Mesenchymal stem cell (in vitro differentiated cells and primary cell): ENCODE results near the gene TGM1.

Experiments
- DNase-seq: peaks from one replicate; pipeline ENCODE4 v3.0.0-alpha.2; 2013
- H2AFZ ChIP-seq: one replicate; pipeline ENCODE4 v1.6.1; 2013; ENCODE audit warnings: low read depth, mild to moderate bottlenecking, control low read depth, inconsistent platforms, low read length, moderate library complexity
- H2AK5ac ChIP-seq: 2 replicates; pipeline ENCODE4 v1.6.1; 2013; ENCODE audit warnings: low read length, moderate library complexity, mild to moderate bottlenecking, inconsistent platforms; ENCODE audit not compliant: severe bottlenecking
- H2BK120ac ChIP-seq: one replicate; pipeline ENCODE4 v1.6.1; 2013; ENCODE audit warnings: low read depth, mild to moderate bottlenecking, inconsistent platforms, low read length, moderate library complexity
- H2BK12ac ChIP-seq, 2 experiments: one replicate each; pipeline ENCODE4 v1.6.1; 2013; ENCODE audit warnings: inconsistent platforms in 2 of 2, low read length in 2 of 2, mild to moderate bottlenecking in 2 of 2, moderate library complexity in 2 of 2, control low read depth in 1 of 2
- H2BK15ac ChIP-seq: one replicate; pipeline ENCODE4 v1.6.1; 2013; ENCODE audit warnings: mild to moderate bottlenecking, low read depth, inconsistent platforms; ENCODE audit not compliant: poor library complexity, severe bottlenecking
- H2BK5ac ChIP-seq: 2 replicates; pipeline ENCODE4 v1.6.1; 2013; ENCODE audit warnings: low read depth, mild to moderate bottlenecking, low read length, control low read depth, inconsistent platforms; ENCODE audit not compliant: poor library complexity, severe bottlenecking
- H3K14ac ChIP-seq, 2 experiments: one replicate each; pipeline ENCODE4 v1.6.1; 2013; ENCODE audit warnings: inconsistent platforms in 2 of 2, low read length in 2 of 2, control low read depth in 1 of 2, mild to moderate bottlenecking in 1 of 2, moderate library complexity in 1 of 2
- H3K18ac ChIP-seq, 2 experiments: one replicate each; pipeline ENCODE4 v1.6.1; 2013; ENCODE audit warnings: inconsistent platforms in 2 of 2, low read length in 2 of 2, control low read depth in 1 of 2, low read depth in 1 of 2, mild to moderate bottlenecking in 1 of 2
- H3K23ac ChIP-seq, 2 experiments: one replicate each; pipeline ENCODE4 v1.6.1; 2013; ENCODE audit warnings: inconsistent platforms in 2 of 2, low read length in 2 of 2, mild to moderate bottlenecking in 2 of 2, moderate library complexity in 2 of 2, control low read depth in 1 of 2
- H3K27ac ChIP-seq: 2 replicates; pipeline ENCODE4 v1.5.1; 2013; ENCODE audit warnings: mild to moderate bottlenecking, moderate library complexity, low read length, control low read depth, inconsistent platforms; ENCODE audit not compliant: poor library complexity, severe bottlenecking
- H3K27me3 ChIP-seq, 2 experiments: 2 replicates each; pipeline versions ENCODE4 v1.6.1 to v1.7.0; 2013; ENCODE audit warnings: low read length in 2 of 2, mild to moderate bottlenecking in 2 of 2, moderate library complexity in 2 of 2, control low read depth in 1 of 2, inconsistent platforms in 1 of 2; ENCODE audit not compliant: control insufficient read depth in 1 of 2, insufficient read depth in 1 of 2
- H3K36me3 ChIP-seq, 2 experiments: 2 replicates each; pipeline versions ENCODE4 v1.6.1 to v1.7.0; 2013; ENCODE audit warnings: low read length in 2 of 2, control low read depth in 1 of 2, inconsistent platforms in 1 of 2, low read depth in 1 of 2, mild to moderate bottlenecking in 1 of 2; ENCODE audit not compliant: insufficient read depth in 2 of 2, control insufficient read depth in 1 of 2
- H3K4ac ChIP-seq, 2 experiments: one replicate each; pipeline ENCODE4 v1.6.1; 2013; ENCODE audit warnings: inconsistent platforms in 2 of 2, low read length in 2 of 2, mild to moderate bottlenecking in 2 of 2, moderate library complexity in 2 of 2, control low read depth in 1 of 2, low read depth in 1 of 2
- H3K4me1 ChIP-seq: 2 replicates; pipeline ENCODE4 v1.6.1; 2013; ENCODE audit warnings: low read depth, low read length, control low read depth; ENCODE audit not compliant: control insufficient read depth, insufficient read depth
- H3K4me2 ChIP-seq: 2 replicates; pipeline ENCODE4 v1.6.1; 2013; ENCODE audit warnings: low read length, mild to moderate bottlenecking, inconsistent platforms; ENCODE audit not compliant: poor library complexity, severe bottlenecking
- H3K4me3 ChIP-seq, 2 experiments: 2 replicates each; pipeline versions ENCODE4 v1.5.1 to v1.7.0; 2013; ENCODE audit warnings: low read length in 2 of 2, mild to moderate bottlenecking in 2 of 2, control low read depth in 1 of 2, low read depth in 1 of 2; ENCODE audit not compliant: insufficient read depth in 1 of 2
- H3K79me1 ChIP-seq: replicated peaks from 2 replicates; pipeline ENCODE4 v1.6.1; 2013; ENCODE audit warnings: mild to moderate bottlenecking, control low read depth, low read length, inconsistent platforms; ENCODE audit not compliant: poor library complexity, severe bottlenecking
- H3K9ac ChIP-seq: 2 replicates; pipeline ENCODE4 v1.7.0; 2013; ENCODE audit warnings: mild to moderate bottlenecking, low read length, moderate library complexity
- H3K9me3 ChIP-seq: 2 replicates; pipeline ENCODE4 v1.7.0; 2013; ENCODE audit warnings: mild to moderate bottlenecking, low read length; ENCODE audit not compliant: control insufficient read depth
- H4K8ac ChIP-seq: one replicate; pipeline ENCODE4 v1.6.1; 2013; ENCODE audit warnings: inconsistent platforms, mild to moderate bottlenecking, low read length, moderate library complexity
- H4K91ac ChIP-seq: one replicate; pipeline ENCODE4 v1.6.1; 2013; ENCODE audit warnings: mild to moderate bottlenecking, low read length, inconsistent platforms
- WGBS: methylation state at CpG from one replicate; pipeline ENCODE4 v1.1.7; 2013; ENCODE audit warnings: mixed read lengths; 5-methylcytosine and 5-hydroxymethylcytosine counted together

TGM1 gene

GRCh38 chr14:24258119-24258518 lies 4.9 kb downstream of the TGM1 start:
- Histone ChIP-seq H3K79me1 (no peaks in the 10 kb centered on the region), H3K27me3 (no peaks in the 10 kb centered on the region), H2BK120ac (no peak overlapping the region), H3K9ac (no peak overlapping the region), H3K14ac (no peak overlapping the region), H3K4ac (no peak overlapping the region), H3K4me3 (no peak overlapping the region), H3K4me2 (no peak overlapping the region), H2BK15ac (no peak overlapping the region), H3K9me3 (no peaks in the 10 kb centered on the region), H3K4me1 (peaks cover 4% of the 10 kb centered on the region), H2BK12ac (no peak overlapping the region), H4K91ac (no peak overlapping the region), H3K23ac (no peak overlapping the region), H2AK5ac (no peak overlapping the region), H2AFZ (no peak overlapping the region), H2BK5ac (no peak overlapping the region), H3K27ac (no peak overlapping the region), H4K8ac (no peak overlapping the region), H3K18ac (no peak overlapping the region), H3K36me3 (peaks cover 18 to 42% of the 10 kb centered on the region in 2 experiments)
- DNase-seq = no peak
- 90% methylated on average over 9 of the region's 9 CpGs for WGBS

DNA sequence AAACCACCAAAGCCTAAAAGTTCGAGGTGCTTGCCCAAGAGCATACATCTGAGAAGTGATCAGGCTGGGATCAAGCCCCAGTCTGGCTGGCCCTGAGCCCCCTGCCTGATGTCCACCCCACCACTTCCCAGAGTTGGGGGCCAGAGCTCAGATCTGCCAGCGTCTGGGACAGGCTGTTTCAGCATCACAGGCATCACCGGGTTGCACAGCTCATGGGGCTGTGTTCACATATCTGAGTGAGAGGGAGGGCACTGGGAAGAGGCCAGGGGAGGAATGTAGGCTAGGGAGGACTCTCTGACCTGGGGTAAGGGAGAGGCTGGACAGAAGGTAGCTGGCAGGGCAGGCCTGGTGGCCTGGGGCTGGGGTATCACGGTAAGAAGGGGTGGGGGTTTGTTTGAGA lies 6.0 kb downstream of the TGM1 start:
- Histone ChIP-seq H3K27ac (no peak overlapping the region), H3K4me2 (no peak overlapping the region), H3K36me3 (peaks cover 18 to 42% of the 10 kb centered on the region in 2 experiments), H2BK120ac (no peak overlapping the region), H3K18ac (no peak overlapping the region), H4K91ac (no peak overlapping the region), H3K4me3 (no peak overlapping the region), H3K4ac (no peak overlapping the region), H3K27me3 (no peaks in the 10 kb centered on the region), H3K23ac (no peak overlapping the region), H2BK15ac (no peak overlapping the region), H2AFZ (no peak overlapping the region), H3K9me3 (no peaks in the 10 kb centered on the region), H3K79me1 (no peaks in the 10 kb centered on the region), H4K8ac (no peak overlapping the region), H3K9ac (no peak overlapping the region), H2AK5ac (no peak overlapping the region), H2BK12ac (no peak overlapping the region), H3K4me1 (peaks cover 12% of the 10 kb centered on the region), H2BK5ac (no peak overlapping the region), H3K14ac (no peak overlapping the region)
- no peak for DNase-seq
- 81% methylated on average over 4 of the region's 4 CpGs for WGBS

GRCh38 chr14:24255931-24256711 lies 6.9 kb downstream of the TGM1 start:
- no peaks in the 10 kb centered on the region for H3K79me1 ChIP-seq
- no peak overlapping the region for H2BK15ac ChIP-seq
- no peak overlapping the region for H4K8ac ChIP-seq
- no peak overlapping the region for H3K4ac ChIP-seq
- H3K36me3 ChIP-seq = peaks cover 18 to 38% of the 10 kb centered on the region in 2 experiments
- no peak overlapping the region for H4K91ac ChIP-seq
- peaks cover 12% of the 10 kb centered on the region for H3K4me1 ChIP-seq
- no peak overlapping the region for H2BK5ac ChIP-seq
- no peak overlapping the region for H3K18ac ChIP-seq
- H3K14ac ChIP-seq = no peak overlapping the region
- WGBS = 94% methylated on average over 12 of the region's 12 CpGs
- no peak overlapping the region for H3K9ac ChIP-seq
- H2AFZ ChIP-seq = no peak overlapping the region
- no peak overlapping the region for H3K27ac ChIP-seq
- H3K4me3 ChIP-seq = no peak overlapping the region
- no peak overlapping the region for H3K23ac ChIP-seq
- H3K9me3 ChIP-seq = no peaks in the 10 kb centered on the region
- H2AK5ac ChIP-seq = no peak overlapping the region
- H3K4me2 ChIP-seq = no peak overlapping the region
- H3K27me3 ChIP-seq = no peaks in the 10 kb centered on the region
- no peak overlapping the region for H2BK12ac ChIP-seq
- no peak overlapping the region for H2BK120ac ChIP-seq
- DNase-seq = no peak

- Histone ChIP-seq H2BK5ac (no peak overlapping the region), H3K27ac (no peak overlapping the region), H3K14ac (no peak overlapping the region), H3K9me3 (no peaks in the 10 kb centered on the region), H3K36me3 (peaks cover 18 to 34% of the 10 kb centered on the region in 2 experiments), H3K4me2 (no peak overlapping the region), H3K79me1 (no peaks in the 10 kb centered on the region), H2BK12ac (no peak overlapping the region), H3K23ac (no peak overlapping the region), H3K9ac (no peak overlapping the region), H3K27me3 (no peaks in the 10 kb centered on the region), H3K18ac (no peak overlapping the region), H3K4ac (no peak overlapping the region), H2AK5ac (no peak overlapping the region), H4K91ac (no peak overlapping the region), H3K4me1 (peaks cover 12% of the 10 kb centered on the region), H2AFZ (no peak overlapping the region), H3K4me3 (no peak overlapping the region), H2BK120ac (no peak overlapping the region), H4K8ac (no peak overlapping the region), H2BK15ac (no peak overlapping the region)
- DNase-seq = no peak
- 90% methylated on average over 7 of the region's 8 CpGs for WGBS
Measured at GRCh38 chr14:24255438-24255837, 7.5 kb downstream of the TGM1 start.
